Colon (tissue), 2 donors: ENCODE results near the gene MBD1.
"Not testable (repeated sequence)": the region's sequence is repeated elsewhere in the genome, so short reads cannot be mapped to it uniquely, and the experiment has no call there.

Experiments
- FAIRE-seq: peaks from 2 replicates; lab custom pipeline; 2012; peaks lifted over from hg19 to GRCh38; lab: Jason Lieb, UNC
- donor health status: control.
- donor health status: control.

The MBD1 gene, protein sequence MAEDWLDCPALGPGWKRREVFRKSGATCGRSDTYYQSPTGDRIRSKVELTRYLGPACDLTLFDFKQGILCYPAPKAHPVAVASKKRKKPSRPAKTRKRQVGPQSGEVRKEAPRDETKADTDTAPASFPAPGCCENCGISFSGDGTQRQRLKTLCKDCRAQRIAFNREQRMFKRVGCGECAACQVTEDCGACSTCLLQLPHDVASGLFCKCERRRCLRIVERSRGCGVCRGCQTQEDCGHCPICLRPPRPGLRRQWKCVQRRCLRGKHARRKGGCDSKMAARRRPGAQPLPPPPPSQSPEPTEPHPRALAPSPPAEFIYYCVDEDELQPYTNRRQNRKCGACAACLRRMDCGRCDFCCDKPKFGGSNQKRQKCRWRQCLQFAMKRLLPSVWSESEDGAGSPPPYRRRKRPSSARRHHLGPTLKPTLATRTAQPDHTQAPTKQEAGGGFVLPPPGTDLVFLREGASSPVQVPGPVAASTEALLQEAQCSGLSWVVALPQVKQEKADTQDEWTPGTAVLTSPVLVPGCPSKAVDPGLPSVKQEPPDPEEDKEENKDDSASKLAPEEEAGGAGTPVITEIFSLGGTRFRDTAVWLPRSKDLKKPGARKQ

DNA sequence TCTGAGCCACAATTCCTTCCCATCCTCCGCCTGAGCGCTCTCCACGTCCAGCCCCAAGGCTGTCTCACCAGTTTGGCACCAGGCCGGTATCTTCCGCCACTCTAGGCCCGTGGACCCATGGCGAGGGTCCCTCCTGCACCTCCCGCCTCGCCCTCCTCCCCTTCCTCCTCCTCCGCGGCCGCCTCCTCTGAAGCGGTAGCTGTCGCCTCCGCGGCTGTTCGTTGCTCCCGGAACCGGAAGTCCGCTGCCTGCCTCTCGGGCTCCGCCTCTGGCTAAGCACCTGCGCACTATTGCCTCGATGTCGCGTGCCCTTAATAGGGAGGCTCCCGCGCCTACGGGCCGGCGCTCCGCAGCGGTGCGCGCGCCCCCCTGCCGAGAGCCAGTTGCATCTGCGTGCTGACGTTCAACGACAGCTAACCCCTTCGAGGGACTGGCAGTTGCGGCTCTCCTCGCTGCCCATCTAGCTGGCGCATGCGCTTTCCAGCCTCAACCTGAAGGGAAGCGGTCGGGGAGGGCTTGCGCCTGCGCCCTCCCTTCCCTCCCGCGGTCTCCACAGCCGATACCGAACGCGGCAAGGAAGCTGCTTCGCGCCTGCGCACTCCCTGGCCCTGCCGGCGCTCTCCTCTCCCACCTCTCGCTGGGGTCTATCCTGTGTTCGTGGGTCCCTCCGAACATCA is at the start of gene MBD1:
Gene MBD1 (minus strand): TSS at position 229 of the 677 bp plus-strand sequence. CDS start 1,531 bp downstream, outside the sequence.
- peak; percentile 10 for FAIRE-seq

GRCh38 chr18:50330176-50330575 is 48.9 kb upstream of the MBD1 start:
- FAIRE-seq = no peak

DNA sequence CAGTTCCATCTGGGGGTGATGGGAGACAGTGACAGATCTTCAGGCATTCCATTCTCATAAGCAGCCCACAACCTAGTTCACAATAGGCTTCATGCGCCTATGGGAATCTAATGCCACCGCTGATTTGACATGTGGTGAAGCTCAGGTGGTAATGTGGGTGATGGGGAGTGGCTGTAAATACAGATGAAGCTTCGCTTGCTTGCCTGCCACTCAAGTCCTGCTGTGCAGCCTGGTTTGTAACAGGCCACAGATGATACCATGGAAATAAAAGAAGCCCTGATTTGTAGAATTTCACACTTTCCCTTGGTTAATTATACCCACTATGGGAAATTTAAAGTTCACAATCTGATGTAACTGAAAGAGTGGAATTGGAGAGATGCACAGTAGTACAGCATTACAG is 46.7 kb upstream of the MBD1 start:
- no peak for FAIRE-seq

GRCh38 chr18:50320719-50321118 is 39.4 kb upstream of the MBD1 start:
- FAIRE-seq = no peak

GRCh38 chr18:50315100-50315871 is 34.0 kb upstream of the MBD1 start:
- no peak for FAIRE-seq

DNA sequence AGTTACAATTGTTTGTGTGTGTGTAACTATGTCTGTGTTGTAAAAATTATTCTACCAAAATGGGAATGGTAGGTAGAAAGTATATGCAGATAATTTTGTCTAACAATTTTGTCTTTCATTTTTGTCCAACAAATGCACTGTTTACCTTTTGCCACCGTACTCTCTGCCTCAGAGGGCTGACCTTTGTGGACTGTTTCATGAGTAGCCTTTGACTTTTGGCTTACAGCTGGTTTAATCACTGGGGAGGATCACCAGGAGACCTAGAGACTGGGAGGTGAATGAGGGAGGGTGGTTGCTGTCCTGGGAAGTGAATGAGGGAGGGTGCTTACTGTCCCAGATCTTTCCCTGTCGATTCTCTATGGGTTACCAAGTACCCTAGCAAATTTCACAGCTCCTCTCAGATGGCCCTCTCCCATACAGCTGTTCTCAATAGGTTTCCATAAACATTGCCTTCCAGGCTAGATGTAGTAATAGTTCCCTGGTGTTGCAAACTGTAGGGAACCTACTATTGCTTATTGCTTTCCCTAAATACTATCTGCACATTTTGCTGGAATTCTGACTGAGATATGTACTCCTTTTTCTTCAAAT is 32.6 kb upstream of the MBD1 start:
- no peak for FAIRE-seq

- no peak for FAIRE-seq
Observed at GRCh38 chr18:50313031-50313607, 31.8 kb upstream of the MBD1 start.

GRCh38 chr18:50312296-50313030 is 31.1 kb upstream of the MBD1 start:
- FAIRE-seq = no peak

DNA sequence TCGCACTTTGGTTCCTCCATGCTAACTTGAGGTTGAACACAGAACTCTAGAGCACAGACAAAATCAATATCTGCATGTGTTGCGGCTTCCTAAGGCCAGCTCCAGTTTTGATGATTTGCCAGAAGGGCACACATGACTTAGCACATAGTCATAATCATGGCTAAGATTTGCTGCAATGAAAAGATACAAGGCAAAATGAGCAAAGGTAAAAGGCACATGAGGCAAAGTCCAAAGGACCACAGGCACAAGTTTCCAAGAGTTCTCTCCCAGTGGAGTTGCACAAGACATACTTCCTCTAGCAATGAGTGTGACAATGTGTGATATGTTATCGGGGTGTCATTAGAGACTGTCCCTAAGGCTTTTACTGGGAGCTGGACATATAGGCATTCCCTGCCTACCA is 30.3 kb upstream of the MBD1 start:
- FAIRE-seq = no peak

DNA sequence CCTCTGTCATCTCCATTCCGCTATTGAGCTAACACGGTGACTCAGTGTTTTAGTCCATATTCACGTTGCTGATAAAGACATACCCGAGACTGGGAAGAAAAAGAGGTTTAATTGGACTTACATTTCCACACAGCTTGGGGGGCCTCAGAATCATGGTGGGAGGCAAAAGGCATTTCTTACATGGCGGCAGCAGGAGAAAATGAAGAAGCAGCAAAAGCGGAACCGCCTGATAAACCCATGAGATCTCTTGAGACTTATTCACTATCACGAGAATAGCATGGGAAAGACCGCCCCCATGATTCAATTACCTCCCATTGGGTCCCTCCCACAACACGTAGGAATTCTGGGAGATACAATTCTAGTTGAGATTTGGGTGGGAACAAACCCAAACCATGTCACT is 28.8 kb upstream of the MBD1 start:
- FAIRE-seq = no peak

- FAIRE-seq = not testable (repeated sequence)
Observed at GRCh38 chr18:50308851-50309250, 27.5 kb upstream of the MBD1 start.

GRCh38 chr18:50307738-50308470 is 26.6 kb upstream of the MBD1 start:
- FAIRE-seq = no peak

DNA sequence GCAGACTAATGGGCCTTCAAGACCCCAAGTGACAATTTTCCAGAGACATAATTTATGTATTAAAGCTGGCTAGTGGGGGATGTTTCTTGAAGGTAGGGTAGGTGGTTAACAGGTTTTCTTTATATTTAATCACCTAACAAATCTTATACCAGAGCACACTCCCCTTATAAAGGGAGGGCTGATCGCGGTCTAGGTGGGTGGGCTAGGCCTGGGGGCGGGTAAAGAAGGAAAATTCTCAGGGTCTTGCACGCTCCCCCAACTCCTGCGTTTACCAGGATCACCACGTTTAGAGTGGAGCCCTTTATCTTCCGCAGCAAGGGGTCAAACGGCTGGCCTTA is 26.0 kb upstream of the MBD1 start:
- FAIRE-seq = no peak

DNA sequence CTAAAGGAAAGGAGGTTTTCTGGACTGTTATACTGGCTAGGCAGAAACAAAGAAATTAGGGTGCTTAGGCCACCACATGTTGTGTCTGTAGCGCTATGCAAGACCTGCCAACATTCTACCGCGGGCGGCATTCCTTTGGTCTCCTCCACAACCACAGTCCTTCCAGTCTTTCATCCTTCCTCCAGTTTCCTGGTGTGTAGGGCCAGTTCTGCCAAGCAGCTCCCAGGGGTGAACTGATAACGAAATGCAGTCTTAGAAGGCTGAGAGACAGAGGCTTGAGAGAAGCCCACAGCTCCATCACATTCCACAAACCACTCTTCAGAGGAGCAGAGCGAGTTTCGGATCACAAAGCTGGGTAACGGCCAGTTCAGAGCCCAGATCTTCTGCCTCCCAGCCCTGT is 25.6 kb upstream of the MBD1 start:
- FAIRE-seq = no peak

DNA sequence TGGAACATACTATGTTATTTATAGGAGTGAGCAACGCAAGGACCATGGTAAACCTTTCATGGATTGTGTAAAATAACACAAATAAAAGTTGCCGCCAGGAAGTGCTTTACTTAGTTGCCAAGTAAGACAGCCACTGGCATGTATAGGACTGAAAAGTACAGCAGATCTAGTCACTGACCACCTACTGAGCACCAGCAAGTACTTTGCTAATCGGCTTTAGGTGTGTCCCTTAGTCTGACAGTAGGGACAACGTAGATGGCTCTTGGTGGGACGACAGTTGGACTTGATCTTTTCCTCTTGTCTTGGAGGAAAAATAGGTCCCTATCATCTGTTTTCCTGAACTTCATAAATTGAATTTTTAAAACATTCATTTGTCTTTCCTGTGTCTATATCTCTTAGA is 19.8 kb upstream of the MBD1 start:
- FAIRE-seq = no peak

DNA sequence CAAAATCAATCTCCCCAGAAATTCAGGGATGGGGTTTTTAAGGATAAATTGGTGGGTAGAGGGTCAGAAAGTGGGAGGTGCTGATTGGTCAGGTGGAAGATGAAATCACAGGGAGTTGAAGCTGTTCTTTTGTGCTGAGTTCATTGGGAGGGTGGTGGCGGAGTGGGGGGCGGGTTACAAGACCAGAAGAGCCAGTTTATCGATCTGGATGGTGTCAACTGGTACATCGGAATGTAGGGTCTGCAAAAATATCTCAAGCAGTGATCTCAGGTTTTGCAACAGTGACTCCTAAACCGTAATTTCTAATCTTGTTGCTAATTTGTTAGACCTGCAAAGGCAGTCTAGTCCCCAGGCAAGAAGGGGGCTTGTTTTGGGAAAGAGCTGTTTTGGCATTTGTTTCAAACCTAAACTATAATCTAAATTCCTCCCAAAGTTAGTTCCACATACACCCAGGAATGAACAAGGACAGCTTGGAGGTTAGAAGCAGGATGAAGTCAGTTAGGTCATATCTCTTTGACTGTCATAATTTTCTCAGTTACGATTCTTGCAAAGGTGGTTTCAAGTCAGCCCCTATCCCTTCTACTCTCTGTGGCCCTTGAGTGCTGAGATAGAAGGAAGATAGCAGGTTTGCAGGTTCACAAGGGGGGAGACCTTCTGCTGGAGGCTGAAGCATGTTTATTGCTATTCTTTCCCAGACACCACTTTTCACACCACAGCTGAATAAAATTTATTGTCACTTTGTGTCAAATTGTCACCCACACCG is 18.5 kb upstream of the MBD1 start:
- no peak for FAIRE-seq

DNA sequence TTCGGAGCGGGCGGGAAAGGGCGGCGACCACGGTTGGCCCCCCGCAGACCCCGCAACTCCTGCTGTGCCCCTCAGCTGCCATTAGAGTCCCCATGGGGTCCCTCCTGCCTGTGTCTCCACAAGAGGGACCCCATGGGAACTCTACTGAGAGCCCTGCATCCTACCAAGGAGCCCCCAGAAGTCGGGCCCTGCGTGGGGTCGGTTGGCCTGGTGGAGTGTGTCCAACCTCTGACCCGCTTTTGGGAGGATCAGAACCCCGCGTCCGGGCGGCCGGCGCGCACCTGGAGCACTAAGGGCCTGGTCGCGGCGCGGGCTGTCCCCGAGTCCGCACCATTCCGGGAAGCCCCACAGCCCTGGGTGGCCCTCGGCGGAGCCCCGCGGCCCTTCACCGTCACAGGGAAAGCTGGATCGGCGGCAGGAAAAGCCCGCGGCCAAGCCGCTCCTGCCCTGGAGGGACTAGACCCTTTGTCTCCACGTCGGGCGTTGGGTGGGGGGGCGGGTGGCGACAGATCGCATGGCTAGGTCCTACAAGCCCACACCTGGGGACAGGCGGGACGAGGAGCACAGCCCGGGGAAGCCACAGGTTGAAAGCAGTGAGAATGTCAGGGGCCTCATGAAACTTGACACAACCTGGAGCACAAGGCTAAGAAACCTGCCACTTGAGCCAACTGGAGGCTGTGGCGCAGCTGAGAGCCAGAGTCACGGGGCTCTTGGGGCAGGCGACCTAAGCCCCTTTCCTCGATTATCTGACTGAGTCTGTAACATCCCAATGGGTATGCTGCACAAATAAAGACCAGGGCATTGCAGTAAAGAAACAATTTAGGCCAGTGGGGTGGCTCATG is 17.3 kb upstream of the MBD1 start:
- no peak for FAIRE-seq

DNA sequence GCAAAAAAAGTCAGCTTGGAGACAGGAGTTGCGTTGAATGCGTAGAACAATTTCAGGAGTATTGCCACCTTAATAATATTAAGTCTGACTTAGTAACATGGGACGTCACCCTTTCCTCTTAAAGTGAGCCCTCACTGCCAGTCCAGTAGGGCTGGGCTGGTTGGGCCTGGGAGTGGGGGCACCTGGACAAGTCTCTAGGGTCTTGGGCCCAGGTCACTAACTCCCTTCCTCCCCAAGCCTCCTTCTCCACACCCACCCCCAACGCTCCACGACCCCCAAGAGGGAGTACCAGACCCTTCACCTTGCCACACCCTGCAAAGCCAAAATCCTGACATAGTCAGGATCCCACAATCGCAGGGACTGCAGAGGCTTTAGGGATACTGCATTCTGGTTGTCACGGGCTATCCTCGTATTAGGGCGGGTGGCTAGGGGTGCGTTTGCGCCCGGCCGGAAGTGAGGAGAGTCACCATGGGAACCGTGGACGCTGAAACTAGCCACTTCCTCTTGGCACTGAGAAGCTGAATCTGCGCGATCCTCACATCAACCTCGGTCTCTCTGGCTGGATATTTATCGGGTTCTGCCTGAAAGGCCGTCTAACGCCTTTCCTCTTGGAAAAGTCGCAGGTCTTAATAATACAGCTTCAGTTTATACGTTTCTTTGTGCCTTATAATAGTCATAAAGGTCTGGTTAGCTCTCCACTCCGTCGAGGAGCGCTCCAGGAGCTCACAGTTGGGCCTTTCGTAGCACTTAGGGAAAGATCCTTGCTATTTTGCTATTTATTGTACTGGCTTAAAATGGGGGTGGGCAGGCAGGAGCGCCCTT is 16.5 kb upstream of the MBD1 start:
- FAIRE-seq = no peak
